HCT116 (cell line): ENCODE data around the gene RCC1. TPM values are rescaled to one million over a fixed set of nuclear protein-coding genes. Genes with fewer than 3 reads are reported as not detected.

Experiments
- ATAC-seq: fragments of 200-7000 bp; cut with Tn5 transposase; 2 replicates; pipeline ENCODE4 v1.9.1; 2020; ENCODE audit warnings: mild to moderate bottlenecking, moderate library complexity
- BruUV-seq: library from RNA; stranded (reverse); fragments of 400-500 nt; replicated peaks from 2 replicates; lab custom pipeline; 2021; lab: Mats Ljungman, UMichigan
- CTCF ChIA-PET: fragments of 300-600 bp; sonication (Branson Sonifier 250); formaldehyde crosslinking; loops from one replicate; lab custom pipeline; 2021; ENCODE audit warnings: antibody characterized with exemption; lab: Charles Lee
- POLR2A ChIA-PET: fragments of 300-600, 350-600 bp; sonication (Branson Sonifier 250); formaldehyde crosslinking; loops from one replicate; lab custom pipeline; 2021; ENCODE audit warnings: antibody characterized with exemption; lab: Charles Lee
- RAD21 ChIA-PET, 2 experiments: fragments of 300-600 bp; sonication (Branson Sonifier 250); formaldehyde crosslinking; loops; one replicate each; lab custom pipeline; 2023; ENCODE audit warnings: low total read pairs in 2 of 2; ENCODE audit not compliant: uncharacterized antibody in 2 of 2, unreplicated experiment in 2 of 2, low non-redundant PET in 1 of 2; lab: Charles Lee
- DNase-seq: peaks from one replicate; pipeline ENCODE4 v3.0.0-alpha.2; 2010; ENCODE audit warnings: low read depth, low spot score
- H2AFZ ChIP-seq: fragments of 200-600 bp; shearing (Covaris generic), sonication (generic); 2 replicates; pipeline ENCODE4 v1.6.1; 2017; ENCODE audit warnings: low read depth, mixed run types, mixed read lengths, antibody characterized with exemption, low read length; ENCODE audit not compliant: poor library complexity, severe bottlenecking
- H3K27ac ChIP-seq: 2 replicates; pipeline ENCODE4 v1.5.1; 2012; ENCODE audit warnings: low read depth, low read length
- H3K27me3 ChIP-seq: fragments of 200-600 bp; sonication (generic); 2 replicates; pipeline ENCODE4 v1.6.1; 2016; ENCODE audit warnings: mixed run types, low read length, mixed read lengths; ENCODE audit not compliant: insufficient read depth
- H3K36me3 ChIP-seq, 2 experiments: fragments of 200-500 bp in 1 of 2; fragments of 200-600 bp in 1 of 2; sonication (Bioruptor generic) in 1 of 2; sonication (generic) in 1 of 2; 2 replicates each; pipeline versions ENCODE4 v1.5.1 to v1.6.1; 2014 to 2016; ENCODE audit warnings: low read length in 2 of 2, inconsistent platforms in 1 of 2, mixed read lengths in 1 of 2, mixed run types in 1 of 2; ENCODE audit not compliant: insufficient read depth in 2 of 2, control insufficient read depth in 1 of 2
- H3K4me1 ChIP-seq, 2 experiments: fragments of 200-600 bp in 1 of 2; sonication (generic) in 1 of 2; 2 replicates each; pipeline versions ENCODE4 v1.5.1 to v1.6.1; 2012 to 2017; ENCODE audit warnings: low read length in 2 of 2, inconsistent platforms in 1 of 2, mild to moderate bottlenecking in 1 of 2, mixed read lengths in 1 of 2, mixed run types in 1 of 2, moderate library complexity in 1 of 2; ENCODE audit not compliant: insufficient read depth in 2 of 2, control insufficient read depth in 1 of 2
- H3K4me2 ChIP-seq: fragments of 200-600 bp; sonication (generic); 2 replicates; pipeline ENCODE4 v1.6.1; 2017; ENCODE audit warnings: mixed run types, low read length, mixed read lengths
- H3K4me3 ChIP-seq, 2 experiments: fragments of 200-600 bp in 1 of 2; sonication (generic) in 1 of 2; replicated peaks in 1 of 2; 2 replicates each; pipeline ENCODE4 v1.5.1; 2011 to 2016; ENCODE audit warnings: low read length in 2 of 2, control low read depth in 1 of 2, low read depth in 1 of 2, mild to moderate bottlenecking in 1 of 2, mixed read lengths in 1 of 2, mixed run types in 1 of 2
- H3K79me2 ChIP-seq: fragments of 200-600 bp; sonication (generic); 2 replicates; pipeline ENCODE4 v1.6.1; 2017; ENCODE audit warnings: mild to moderate bottlenecking, mixed run types, low read length, moderate library complexity, mixed read lengths; ENCODE audit not compliant: insufficient read depth
- H3K9ac ChIP-seq: fragments of 200-600 bp; sonication (generic); 2 replicates; pipeline ENCODE4 v1.6.1; 2016; ENCODE audit warnings: low read length, mixed read lengths
- H3K9me2 ChIP-seq: fragments of 200-600 bp; sonication (generic), shearing (Covaris generic); 2 replicates; pipeline ENCODE4 v1.6.1; 2017; ENCODE audit warnings: mixed run types, mild to moderate bottlenecking, moderate library complexity; ENCODE audit not compliant: insufficient read depth
- H3K9me3 ChIP-seq, 2 experiments: fragments of 200-500 bp in 1 of 2; fragments of 200-600 bp in 1 of 2; sonication (Bioruptor generic) in 1 of 2; sonication (generic) in 1 of 2; 2 replicates each; pipeline ENCODE4 v1.6.1; 2014 to 2017; ENCODE audit warnings: low read length in 2 of 2, mixed read lengths in 2 of 2, inconsistent platforms in 1 of 2, low read depth in 1 of 2, mild to moderate bottlenecking in 1 of 2, mixed run types in 1 of 2, moderate library complexity in 1 of 2; ENCODE audit not compliant: control insufficient read depth in 1 of 2, insufficient read depth in 1 of 2
- H4K20me1 ChIP-seq: fragments of 200-600 bp; sonication (generic), shearing (Covaris generic); 2 replicates; pipeline ENCODE4 v1.6.1; 2017; ENCODE audit warnings: mixed run types, mild to moderate bottlenecking, moderate library complexity; ENCODE audit not compliant: insufficient read depth
- CBX3 ChIP-seq: IDR thresholded peaks from 2 replicates; pipeline ENCODE4 v1.6.1; 2012; ENCODE audit warnings: low read depth
- EGR1 ChIP-seq: IDR thresholded peaks from 2 replicates; pipeline ENCODE4 v1.6.1; 2012; ENCODE audit warnings: low read depth
- ELF1 ChIP-seq: IDR thresholded peaks from 2 replicates; pipeline ENCODE4 v1.6.1; 2012; ENCODE audit warnings: low read depth, borderline replicate concordance
- JUND ChIP-seq: IDR thresholded peaks from 2 replicates; pipeline ENCODE4 v1.6.1; 2012
- MAX ChIP-seq: IDR thresholded peaks from 2 replicates; pipeline ENCODE4 v1.6.1; 2012
- POLR2AphosphoS5 ChIP-seq: IDR thresholded peaks from 2 replicates; pipeline ENCODE4 v1.6.1; 2011; ENCODE audit warnings: mild to moderate bottlenecking, low read depth, low read length, moderate library complexity
- REST ChIP-seq: IDR thresholded peaks from 2 replicates; pipeline ENCODE4 v1.6.1; 2012; ENCODE audit warnings: low read depth
- SIN3A ChIP-seq: IDR thresholded peaks from 2 replicates; pipeline ENCODE4 v1.6.1; 2012; ENCODE audit warnings: low read depth
- SP1 ChIP-seq: IDR thresholded peaks from 2 replicates; pipeline ENCODE4 v1.6.1; 2012; ENCODE audit warnings: low read depth
- SRF ChIP-seq: IDR thresholded peaks from 2 replicates; pipeline ENCODE4 v1.6.1; 2012; ENCODE audit warnings: low read depth
- TCF7L2 ChIP-seq: IDR thresholded peaks from 2 replicates; pipeline ENCODE4 v1.7.0; 2011; ENCODE audit warnings: borderline replicate concordance, inconsistent platforms; ENCODE audit not compliant: insufficient read depth, insufficient read length; ENCODE audit errors: extremely low read depth
- YY1 ChIP-seq: IDR thresholded peaks from 2 replicates; pipeline ENCODE4 v1.6.1; 2011; ENCODE audit warnings: low read length, low read depth, moderate library complexity, mild to moderate bottlenecking; ENCODE audit not compliant: insufficient replicate concordance; ENCODE audit errors: extremely low read depth
- ZFX ChIP-seq: fragments of 450-650 bp; IDR thresholded peaks from 2 replicates; pipeline ENCODE4 v1.6.1; 2017
- intact Hi-C: fragments of 100-400 bp; cut with micrococcal nuclease; formaldehyde crosslinking; loops from 2 replicates; pipeline ENCODE4 v1.10.0; 2022
- total RNA-seq: library from RNA; stranded (reverse); gene quantifications from one replicate; pipeline ENCODE4 v1.2.1, GENCODE V29; 2021; ENCODE audit not compliant: unreplicated experiment
- TF ChIP-seq, protein P1 (sequence below): IDR thresholded peaks from 2 replicates; pipeline ENCODE4 v1.6.1; 2011; ENCODE audit warnings: mild to moderate bottlenecking, low read length, moderate library complexity; ENCODE audit not compliant: insufficient replicate concordance; ENCODE audit errors: extremely low read depth
- TF ChIP-seq, protein P2 (sequence below), 3 experiments: fragments of 200-600 bp in 1 of 3; sonication (generic) in 1 of 3; IDR thresholded peaks in 2 of 3; conservative IDR thresholded peaks in 1 of 3; 2 replicates each; pipeline ENCODE4 v1.5.1; 2012 to 2017; ENCODE audit warnings: low read depth in 2 of 3, low read length in 2 of 3, antibody characterized with exemption in 1 of 3, borderline replicate concordance in 1 of 3, control low read depth in 1 of 3, mild to moderate bottlenecking in 1 of 3, mixed read lengths in 1 of 3, mixed run types in 1 of 3, moderate library complexity in 1 of 3; ENCODE audit not compliant: insufficient read depth in 1 of 3
- TF ChIP-seq, protein P3 (sequence below): IDR thresholded peaks from 2 replicates; pipeline ENCODE4 v1.6.1; 2012

The RCC1 gene
- total RNA-seq, 1 experiment from 2014 or later: 124 TPM

DNA sequence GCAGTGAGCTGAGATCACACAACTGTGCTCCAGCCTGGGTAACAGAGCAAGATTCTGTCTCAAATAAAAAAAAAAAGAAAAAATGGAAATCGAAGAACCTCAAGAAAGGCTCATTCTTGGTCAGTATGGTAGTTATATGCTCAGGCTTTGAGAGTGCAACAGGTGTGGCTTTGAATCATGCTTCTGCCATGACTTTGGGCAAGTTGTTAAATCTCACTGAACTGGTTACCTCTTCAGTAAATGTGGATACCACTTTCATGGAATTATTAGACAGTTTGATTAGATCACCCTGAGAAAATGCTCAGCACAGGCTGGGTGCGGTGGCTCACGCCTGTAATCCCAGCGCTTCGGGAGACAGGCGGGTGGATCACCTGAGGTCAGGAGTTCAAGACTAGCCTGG, 59.9 kb downstream of the RCC1 start:
- RAD21 ChIA-PET: no interaction called here
- POLR2A ChIA-PET: no interaction called here
- no peak overlapping the region for H2AFZ ChIP-seq
- H3K9me3 ChIP-seq: no peaks in the 10 kb centered on the region
- intact Hi-C loops: no loop called here
- BruUV-seq: no TSS peak
- H3K36me3 ChIP-seq: peaks cover 20 to 45% of the 10 kb centered on the region in 2 experiments
- no peak for ATAC-seq
- no peaks in the 10 kb centered on the region for H3K9me2 ChIP-seq
- H3K4me1 ChIP-seq: no peaks in the 10 kb centered on the region
- H4K20me1 ChIP-seq: no peaks in the 10 kb centered on the region
- no peaks in the 10 kb centered on the region for H3K27me3 ChIP-seq
- no peak overlapping the region for H3K27ac ChIP-seq
- TF ChIP-seq, protein P1, sequence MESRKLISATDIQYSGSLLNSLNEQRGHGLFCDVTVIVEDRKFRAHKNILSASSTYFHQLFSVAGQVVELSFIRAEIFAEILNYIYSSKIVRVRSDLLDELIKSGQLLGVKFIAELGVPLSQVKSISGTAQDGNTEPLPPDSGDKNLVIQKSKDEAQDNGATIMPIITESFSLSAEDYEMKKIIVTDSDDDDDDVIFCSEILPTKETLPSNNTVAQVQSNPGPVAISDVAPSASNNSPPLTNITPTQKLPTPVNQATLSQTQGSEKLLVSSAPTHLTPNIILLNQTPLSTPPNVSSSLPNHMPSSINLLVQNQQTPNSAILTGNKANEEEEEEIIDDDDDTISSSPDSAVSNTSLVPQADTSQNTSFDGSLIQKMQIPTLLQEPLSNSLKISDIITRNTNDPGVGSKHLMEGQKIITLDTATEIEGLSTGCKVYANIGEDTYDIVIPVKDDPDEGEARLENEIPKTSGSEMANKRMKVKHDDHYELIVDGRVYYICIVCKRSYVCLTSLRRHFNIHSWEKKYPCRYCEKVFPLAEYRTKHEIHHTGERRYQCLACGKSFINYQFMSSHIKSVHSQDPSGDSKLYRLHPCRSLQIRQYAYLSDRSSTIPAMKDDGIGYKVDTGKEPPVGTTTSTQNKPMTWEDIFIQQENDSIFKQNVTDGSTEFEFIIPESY: no peak
- TF ChIP-seq SIN3A (no peak), ZFX (no peak), MAX (no peak), SP1 (no peak), SRF (no peak), POLR2AphosphoS5 (no peak), ELF1 (no peak), YY1 (no peak), TCF7L2 (no peak), REST (no peak), JUND (no peak), EGR1 (no peak), CBX3 (no peak)
- TF ChIP-seq, protein P2, sequence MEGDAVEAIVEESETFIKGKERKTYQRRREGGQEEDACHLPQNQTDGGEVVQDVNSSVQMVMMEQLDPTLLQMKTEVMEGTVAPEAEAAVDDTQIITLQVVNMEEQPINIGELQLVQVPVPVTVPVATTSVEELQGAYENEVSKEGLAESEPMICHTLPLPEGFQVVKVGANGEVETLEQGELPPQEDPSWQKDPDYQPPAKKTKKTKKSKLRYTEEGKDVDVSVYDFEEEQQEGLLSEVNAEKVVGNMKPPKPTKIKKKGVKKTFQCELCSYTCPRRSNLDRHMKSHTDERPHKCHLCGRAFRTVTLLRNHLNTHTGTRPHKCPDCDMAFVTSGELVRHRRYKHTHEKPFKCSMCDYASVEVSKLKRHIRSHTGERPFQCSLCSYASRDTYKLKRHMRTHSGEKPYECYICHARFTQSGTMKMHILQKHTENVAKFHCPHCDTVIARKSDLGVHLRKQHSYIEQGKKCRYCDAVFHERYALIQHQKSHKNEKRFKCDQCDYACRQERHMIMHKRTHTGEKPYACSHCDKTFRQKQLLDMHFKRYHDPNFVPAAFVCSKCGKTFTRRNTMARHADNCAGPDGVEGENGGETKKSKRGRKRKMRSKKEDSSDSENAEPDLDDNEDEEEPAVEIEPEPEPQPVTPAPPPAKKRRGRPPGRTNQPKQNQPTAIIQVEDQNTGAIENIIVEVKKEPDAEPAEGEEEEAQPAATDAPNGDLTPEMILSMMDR (IDR thresholded peaks at IDR 0.05 in 2 of 3, conservative IDR thresholded peaks at IDR 0.05 in 1 of 3; ENCODE audit: borderline replicate concordance in 1 of 3, insufficient read depth in 1 of 3, low read depth in 2 of 3, low read length in 2 of 3): no peak
- TF ChIP-seq, protein P3, sequence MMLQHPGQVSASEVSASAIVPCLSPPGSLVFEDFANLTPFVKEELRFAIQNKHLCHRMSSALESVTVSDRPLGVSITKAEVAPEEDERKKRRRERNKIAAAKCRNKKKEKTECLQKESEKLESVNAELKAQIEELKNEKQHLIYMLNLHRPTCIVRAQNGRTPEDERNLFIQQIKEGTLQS: no peak
- TF ChIP-seq, all 23 proteins: peak for 0
- Histone ChIP-seq H3K9ac (no peak overlapping the region), H3K79me2 (no peaks in the 10 kb centered on the region), H3K4me3 (no peak overlapping the region), H3K4me2 (no peak overlapping the region)
- DNase-seq: no peak
- CTCF ChIA-PET: no interaction called here
